Measurements from ENCODE around the gene INPP5A. TPM values are rescaled to one million over a fixed set of nuclear protein-coding genes. Genes with fewer than 3 reads are reported as not detected.
A peak's percentile ranks its signal among the peaks of the same experiment; 100 is the strongest.

The INPP5A gene
- total and polyA plus RNA-seq, 11 donors: 38.6 to 179 (median 102) TPM

DNA sequence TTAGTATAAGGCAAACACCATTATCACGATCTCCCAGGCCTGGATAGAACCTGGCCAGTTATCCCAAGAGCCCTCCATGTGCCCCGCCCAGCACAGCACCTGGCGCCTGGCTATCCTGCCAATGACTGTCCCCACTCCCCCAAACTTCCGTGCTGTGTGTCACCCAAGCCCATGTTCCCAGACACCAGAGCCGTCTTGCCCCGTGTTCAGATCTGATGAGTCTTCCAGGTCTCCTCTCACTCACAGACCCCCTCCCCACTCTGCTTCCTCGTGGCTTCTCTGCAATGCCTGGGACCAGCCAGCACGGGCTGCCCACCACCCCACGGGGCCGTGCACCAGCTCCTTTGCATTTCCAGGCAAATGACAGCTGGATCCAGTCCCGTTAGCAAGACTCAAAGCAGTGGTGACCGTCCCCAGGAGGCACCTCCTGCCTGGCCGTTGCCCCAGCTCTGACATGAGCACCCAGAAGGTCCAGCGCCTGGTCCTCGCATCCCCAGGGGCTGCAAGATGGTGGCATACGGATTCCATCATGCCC lies 43.8 kb upstream of the INPP5A start:
- H3K9me3 ChIP-seq: no peaks in the 10 kb centered on the region
- no peak overlapping the region for H3K4me3 ChIP-seq
- DNase-seq (peak in 1 of 5 donors; percentile 20), ATAC-seq (no peak)
- no peak overlapping the region for H3K27ac ChIP-seq
- 89 to 97% (median 93%) methylated on average over 15 to 16 of the region's 16 CpGs for WGBS, 4 donors
- peaks cover 0 to 17% (median 2%) of the 10 kb centered on the region in 12 donors for H3K4me1 ChIP-seq
- TF ChIP-seq CTCF (IDR thresholded peaks at IDR 0.05): no peak
- no peak for TF ChIP-seq POLR2A (IDR thresholded peaks at IDR 0.05)
- H3K27me3 ChIP-seq: no peaks in the 10 kb centered on the region
- intact Hi-C loops (cut with DNase I): no loop called here
- no peaks in the 10 kb centered on the region for H3K36me3 ChIP-seq

DNA sequence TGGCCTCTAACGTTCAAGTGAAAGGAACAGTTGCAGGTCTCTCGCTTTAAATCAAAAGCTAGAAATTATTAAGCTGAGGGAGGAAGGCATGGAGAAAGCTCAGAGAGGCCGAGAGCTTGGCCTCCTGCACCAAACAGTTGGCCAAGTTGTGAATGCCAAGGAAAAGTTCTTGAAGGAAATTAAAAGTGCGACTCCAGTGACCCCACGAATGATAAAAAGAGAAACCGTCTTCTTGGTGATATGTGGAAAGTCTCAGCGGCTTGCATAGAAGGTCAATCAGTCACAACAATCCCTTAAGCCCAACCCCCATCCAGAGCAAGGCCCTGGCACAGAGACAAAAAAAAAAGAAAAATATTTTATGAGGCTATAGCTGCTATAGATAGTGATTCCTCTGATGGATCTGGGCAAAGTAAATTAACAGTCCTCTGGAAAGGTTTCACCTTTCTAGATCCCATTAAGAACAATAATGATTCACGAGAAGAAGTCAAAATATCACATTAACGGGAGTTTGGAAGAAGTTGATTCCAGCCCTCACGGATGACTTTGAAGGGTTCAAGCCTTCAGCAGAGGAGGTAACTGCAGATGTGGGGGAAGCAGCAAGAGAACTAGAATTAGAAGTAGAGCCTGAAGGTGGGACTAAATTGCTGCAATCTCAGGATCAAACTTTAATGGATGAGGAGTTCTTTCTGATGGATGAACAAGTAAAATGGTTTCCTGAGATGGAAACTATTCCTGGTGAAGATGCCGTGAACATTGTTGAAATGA lies 42.5 kb upstream of the INPP5A start:
- Histone ChIP-seq H3K4me3 (no peak overlapping the region), H3K9me3 (no peaks in the 10 kb centered on the region), H3K4me1 (peaks cover 0 to 17% (median 2%) of the 10 kb centered on the region in 12 donors), H3K36me3 (no peaks in the 10 kb centered on the region), H3K27me3 (no peaks in the 10 kb centered on the region), H3K27ac (no peak overlapping the region)
- ATAC-seq (no peak), DNase-seq (no peak)
- intact Hi-C loops (cut with DNase I): no loop called here
- TF ChIP-seq CTCF (IDR thresholded peaks at IDR 0.05) (no peak), POLR2A (IDR thresholded peaks at IDR 0.05) (no peak)
- WGBS, 4 donors: 70 to 83% (median 77%) methylated on average over 11 of the region's 11 CpGs

DNA sequence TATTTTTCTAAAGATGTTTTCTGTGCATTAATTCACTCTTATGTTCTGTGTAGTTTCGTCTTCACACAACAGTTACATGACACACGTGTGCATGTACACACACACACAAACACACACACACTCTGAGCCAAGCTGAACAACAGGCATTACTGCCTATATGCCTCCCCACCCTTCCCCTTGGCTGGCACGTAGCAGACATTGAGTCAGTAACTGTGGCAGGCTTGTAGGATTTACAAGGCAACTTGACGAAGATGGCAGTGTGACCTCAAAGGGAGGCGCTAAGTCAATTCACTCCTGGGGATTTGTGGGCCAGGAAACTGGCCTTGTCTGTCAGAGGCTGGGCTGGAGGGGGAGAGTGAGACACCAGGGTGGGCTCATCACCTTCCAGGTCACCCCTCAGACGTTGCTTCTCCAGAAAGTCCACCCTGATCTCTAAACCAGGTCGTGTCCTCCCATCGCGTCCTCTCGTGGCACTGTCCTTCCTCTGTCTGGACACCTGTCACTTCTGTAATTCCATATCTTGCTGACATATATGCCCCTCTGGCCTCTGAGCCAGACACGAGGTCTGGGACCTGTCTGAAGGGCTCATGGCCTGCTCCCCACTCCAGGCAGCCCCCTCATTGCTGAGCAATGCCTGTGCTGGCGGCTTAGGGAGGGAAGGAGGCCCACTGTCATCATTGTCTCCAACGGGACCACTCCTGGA lies 41.1 kb upstream of the INPP5A start:
- no peaks in the 10 kb centered on the region for H3K9me3 ChIP-seq
- 77 to 86% (median 82%) methylated on average over 13 of the region's 13 CpGs for WGBS, 4 donors
- no peak overlapping the region for H3K27ac ChIP-seq
- no peak for TF ChIP-seq CTCF (IDR thresholded peaks at IDR 0.05)
- TF ChIP-seq POLR2A (IDR thresholded peaks at IDR 0.05): no peak
- no peak overlapping the region for H3K4me3 ChIP-seq
- no peaks in the 10 kb centered on the region for H3K27me3 ChIP-seq
- peak in 1 of 4 donors; percentile 7 for ATAC-seq
- peaks cover 0 to 17% (median 2%) of the 10 kb centered on the region in 12 donors for H3K4me1 ChIP-seq
- intact Hi-C loops (cut with DNase I): no loop called here
- no peaks in the 10 kb centered on the region for H3K36me3 ChIP-seq
- DNase-seq: peak in 1 of 5 donors; percentile 16

GRCh38 chr10:132497063-132497680 lies 40.4 kb upstream of the INPP5A start:
- DNase-seq: no peak
- peak in 1 of 4 donors; percentile 36 for ATAC-seq
- intact Hi-C loops (cut with DNase I): no loop called here
- Histone ChIP-seq H3K9me3 (no peaks in the 10 kb centered on the region), H3K4me3 (no peak overlapping the region), H3K36me3 (no peaks in the 10 kb centered on the region), H3K4me1 (peaks cover 0 to 17% (median 2%) of the 10 kb centered on the region in 12 donors), H3K27ac (no peak overlapping the region), H3K27me3 (no peaks in the 10 kb centered on the region)
- no peak for TF ChIP-seq POLR2A (IDR thresholded peaks at IDR 0.05)
- TF ChIP-seq CTCF (IDR thresholded peaks at IDR 0.05): no peak
- 80 to 90% (median 84%) methylated on average over 22 to 30 of the region's 30 CpGs for WGBS, 4 donors
